Smooth muscle cell (in vitro differentiated cells): ENCODE data around the gene TRIM56. TPM values are rescaled to one million over a fixed set of nuclear protein-coding genes. Genes with fewer than 3 reads are reported as not detected.
A peak's percentile ranks its signal among the peaks of the same experiment; 100 is the strongest.
"Not testable (repeated sequence)": the region's sequence is repeated elsewhere in the genome, so short reads cannot be mapped to it uniquely, and the experiment has no call there.

Experiments
- DNase-seq: peaks from one replicate; lab custom pipeline; 2025; ENCODE audit not compliant: unreplicated experiment; lab: John Stamatoyannopoulos, UW
- H2AFZ ChIP-seq: fragments of 200-600 bp; sonication (generic); 2 replicates; pipeline ENCODE4 v1.6.0; 2016; ENCODE audit warnings: antibody characterized with exemption, low read depth, mild to moderate bottlenecking
- H3F3A ChIP-seq: fragments of 200-600 bp; sonication (generic); 2 replicates; pipeline ENCODE4 v1.6.0; 2017; ENCODE audit warnings: antibody characterized with exemption, low read depth
- H3K27ac ChIP-seq: fragments of 200-600 bp; sonication (generic); 2 replicates; pipeline ENCODE4 v1.5.1; 2016; ENCODE audit warnings: low read depth, mild to moderate bottlenecking
- H3K27me3 ChIP-seq: fragments of 200-600 bp; sonication (generic); 2 replicates; pipeline ENCODE4 v1.6.1; 2016; ENCODE audit warnings: low read depth, mild to moderate bottlenecking
- H3K36me3 ChIP-seq: fragments of 200-600 bp; sonication (generic); 2 replicates; pipeline ENCODE4 v1.5.1; 2016; ENCODE audit warnings: low read depth
- H3K4me1 ChIP-seq: fragments of 200-600 bp; sonication (generic); 2 replicates; pipeline ENCODE4 v1.5.1; 2016; ENCODE audit warnings: low read depth
- H3K4me2 ChIP-seq: fragments of 200-600 bp; sonication (generic); 2 replicates; pipeline ENCODE4 v1.6.0; 2016; ENCODE audit warnings: mild to moderate bottlenecking
- H3K4me3 ChIP-seq: fragments of 200-600 bp; sonication (generic); 2 replicates; pipeline ENCODE4 v1.5.1; 2016; ENCODE audit warnings: mild to moderate bottlenecking
- H3K79me2 ChIP-seq: fragments of 200-600 bp; sonication (generic); 2 replicates; pipeline ENCODE4 v1.6.0; 2016; ENCODE audit warnings: low read depth, mild to moderate bottlenecking
- H3K9ac ChIP-seq: fragments of 200-600 bp; sonication (generic); 2 replicates; pipeline ENCODE4 v1.6.0; 2016; ENCODE audit warnings: low read depth
- H3K9me3 ChIP-seq: fragments of 200-600 bp; sonication (generic); replicated peaks from 2 replicates; pipeline ENCODE4 v1.5.1; 2016; ENCODE audit warnings: low read depth
- H4K20me1 ChIP-seq: fragments of 200-600 bp; sonication (generic); 2 replicates; pipeline ENCODE4 v1.6.0; 2016; ENCODE audit warnings: low read depth
- WGBS: methylation state at CpG from one replicate; pipeline ENCODE4 v1.1.7; 2016; ENCODE audit warnings: low lambda C conversion rate; 5-methylcytosine and 5-hydroxymethylcytosine counted together
- polyA plus RNA-seq: library from polyadenylated mRNA; unstranded; fragments of >200 nt; fragmentation: Nextera tagmentation; extraction: Ambion mirVana; gene quantifications from 2 replicates; pipeline ENCODE4 v1.2.1, GENCODE V29; 2016
- total RNA-seq: library from RNA; depleted of rRNA; stranded (reverse); fragments of >200 nt; gene quantifications from 2 replicates; pipeline ENCODE4 v1.2.3, GENCODE V29; 2014
- TF ChIP-seq, protein P1 (sequence below): fragments of 200-600 bp; sonication (generic); IDR thresholded peaks from 2 replicates; pipeline ENCODE4 v1.5.1; 2017; ENCODE audit warnings: borderline replicate concordance, mild to moderate bottlenecking, antibody characterized with exemption; ENCODE audit not compliant: insufficient read depth, poor library complexity, severe bottlenecking

The TRIM56 gene
- total and polyA plus RNA-seq, 2 experiments from 2014 or later, result 2.5 to 11.2 TPM

DNA sequence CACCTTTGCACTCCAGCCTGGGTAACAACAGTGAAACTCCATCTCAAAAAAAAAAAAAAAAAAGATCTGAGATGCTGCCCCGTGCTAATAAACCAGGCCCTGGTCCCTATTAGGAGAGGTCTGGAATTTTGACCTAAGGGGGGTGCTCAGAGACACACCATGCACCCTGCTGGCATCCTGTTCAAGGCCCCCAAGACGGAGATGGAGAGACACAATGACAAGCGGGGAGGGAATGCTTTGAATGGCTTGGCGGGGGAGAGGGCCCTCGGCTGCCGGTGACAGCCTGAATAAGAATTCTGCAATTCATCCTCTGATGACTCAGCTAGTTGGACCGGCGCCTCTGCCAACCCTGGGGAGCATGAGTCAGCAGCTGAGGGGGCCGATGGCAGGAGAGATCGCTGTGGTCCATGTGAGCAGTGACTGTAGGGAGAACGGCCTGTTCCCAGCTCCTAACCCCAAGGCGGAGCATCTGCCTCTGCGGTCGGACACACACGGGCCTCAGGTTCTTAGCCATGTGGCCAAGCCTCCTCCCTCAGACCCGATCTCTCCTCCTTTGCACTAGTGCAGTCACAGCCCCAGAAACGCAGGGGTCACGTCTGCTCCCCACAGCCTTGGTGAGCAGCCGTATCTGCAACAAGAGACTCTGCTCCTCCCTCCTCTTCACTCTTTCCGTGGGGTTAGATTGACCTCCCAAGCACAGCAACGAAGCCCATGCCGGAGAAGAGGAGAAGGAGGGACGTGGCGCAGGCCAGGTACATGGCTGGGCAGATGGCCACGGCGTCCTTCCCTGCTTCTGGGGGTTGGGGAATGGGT, 14.9 kb downstream of the TRIM56 start:
- H4K20me1 ChIP-seq, result no peaks in the 10 kb centered on the region
- no peaks in the 10 kb centered on the region for H3K9me3 ChIP-seq
- WGBS, result 18% methylated on average over 26 of the region's 26 CpGs
- peak; percentile 83 for DNase-seq
- H3K27me3 ChIP-seq, result no peaks in the 10 kb centered on the region
- H3K9ac ChIP-seq, result peak overlapping the region; percentile 78
- TF ChIP-seq, protein P1, sequence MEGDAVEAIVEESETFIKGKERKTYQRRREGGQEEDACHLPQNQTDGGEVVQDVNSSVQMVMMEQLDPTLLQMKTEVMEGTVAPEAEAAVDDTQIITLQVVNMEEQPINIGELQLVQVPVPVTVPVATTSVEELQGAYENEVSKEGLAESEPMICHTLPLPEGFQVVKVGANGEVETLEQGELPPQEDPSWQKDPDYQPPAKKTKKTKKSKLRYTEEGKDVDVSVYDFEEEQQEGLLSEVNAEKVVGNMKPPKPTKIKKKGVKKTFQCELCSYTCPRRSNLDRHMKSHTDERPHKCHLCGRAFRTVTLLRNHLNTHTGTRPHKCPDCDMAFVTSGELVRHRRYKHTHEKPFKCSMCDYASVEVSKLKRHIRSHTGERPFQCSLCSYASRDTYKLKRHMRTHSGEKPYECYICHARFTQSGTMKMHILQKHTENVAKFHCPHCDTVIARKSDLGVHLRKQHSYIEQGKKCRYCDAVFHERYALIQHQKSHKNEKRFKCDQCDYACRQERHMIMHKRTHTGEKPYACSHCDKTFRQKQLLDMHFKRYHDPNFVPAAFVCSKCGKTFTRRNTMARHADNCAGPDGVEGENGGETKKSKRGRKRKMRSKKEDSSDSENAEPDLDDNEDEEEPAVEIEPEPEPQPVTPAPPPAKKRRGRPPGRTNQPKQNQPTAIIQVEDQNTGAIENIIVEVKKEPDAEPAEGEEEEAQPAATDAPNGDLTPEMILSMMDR, result no peak
- peaks cover 13% of the 10 kb centered on the region for H3K4me1 ChIP-seq
- peak overlapping the region; percentile 96 for H3K27ac ChIP-seq
- no peaks in the 10 kb centered on the region for H3K79me2 ChIP-seq
- H3K36me3 ChIP-seq, result no peaks in the 10 kb centered on the region
- H3K4me3 ChIP-seq, result no peak overlapping the region
- H3K4me2 ChIP-seq, result peak overlapping the region; percentile 63
- H2AFZ ChIP-seq, result no peak overlapping the region
- H3F3A ChIP-seq, result peaks cover 18% of the 10 kb centered on the region

DNA sequence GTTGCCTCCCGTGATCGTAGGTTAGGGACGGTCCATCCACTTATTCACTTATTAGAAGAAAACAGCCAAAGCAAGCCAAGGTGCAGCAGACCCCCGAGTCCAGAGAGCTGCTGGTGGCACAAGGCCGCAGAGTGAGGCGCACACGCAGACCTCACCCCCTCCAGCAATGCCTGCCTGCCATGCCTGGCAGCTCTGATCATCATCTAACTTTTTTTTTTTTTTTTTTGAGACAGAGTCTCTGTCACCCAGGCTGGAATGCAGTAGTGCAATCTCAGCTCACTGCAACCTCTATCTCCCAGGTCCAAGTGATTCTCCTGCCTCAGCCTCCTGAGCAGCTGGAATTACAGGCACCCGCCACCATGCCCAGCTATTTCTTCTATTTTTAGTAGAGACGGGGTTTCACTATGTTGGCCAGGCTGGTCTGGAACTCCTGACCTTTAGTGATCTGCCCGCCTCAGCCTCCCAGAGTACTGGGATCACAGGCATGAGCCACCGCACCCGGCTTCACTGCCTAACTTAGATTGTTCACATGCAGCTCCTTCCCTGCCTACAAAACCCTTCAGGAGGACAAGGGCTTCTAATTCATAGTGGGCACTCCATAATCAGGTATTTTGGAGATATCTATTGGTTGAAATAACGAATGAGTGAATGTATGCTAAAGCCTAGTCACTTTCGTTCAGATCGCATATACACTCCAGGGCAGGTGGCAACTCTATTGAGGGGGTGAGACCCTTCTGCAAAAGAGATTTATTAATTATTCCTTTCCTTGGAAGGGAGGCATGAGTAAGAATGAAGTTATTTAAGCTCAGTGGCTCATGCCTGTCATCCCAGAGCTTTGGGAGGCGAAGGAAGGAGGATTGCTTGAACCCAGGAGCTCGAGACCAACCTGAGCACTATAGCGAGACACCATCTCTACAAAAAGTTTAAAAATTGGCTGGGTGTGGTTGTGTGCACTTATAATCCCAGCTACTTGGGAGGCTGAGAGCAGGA, 15.9 kb downstream of the TRIM56 start:
- Histone ChIP-seq H4K20me1 (no peaks in the 10 kb centered on the region), H3K4me2 (peak overlapping the region; percentile 63), H3K9ac (peak overlapping the region; percentile 78), H3K36me3 (no peaks in the 10 kb centered on the region), H3F3A (peaks cover 18% of the 10 kb centered on the region), H3K4me3 (no peak overlapping the region), H2AFZ (no peak overlapping the region), H3K4me1 (peaks cover 13% of the 10 kb centered on the region), H3K9me3 (no peaks in the 10 kb centered on the region), H3K27ac (peak overlapping the region; percentile 96), H3K79me2 (no peaks in the 10 kb centered on the region), H3K27me3 (no peaks in the 10 kb centered on the region)
- DNase-seq, result no peak
- TF ChIP-seq, protein P1, result no peak
- WGBS, result 81% methylated on average over 18 of the region's 18 CpGs

DNA sequence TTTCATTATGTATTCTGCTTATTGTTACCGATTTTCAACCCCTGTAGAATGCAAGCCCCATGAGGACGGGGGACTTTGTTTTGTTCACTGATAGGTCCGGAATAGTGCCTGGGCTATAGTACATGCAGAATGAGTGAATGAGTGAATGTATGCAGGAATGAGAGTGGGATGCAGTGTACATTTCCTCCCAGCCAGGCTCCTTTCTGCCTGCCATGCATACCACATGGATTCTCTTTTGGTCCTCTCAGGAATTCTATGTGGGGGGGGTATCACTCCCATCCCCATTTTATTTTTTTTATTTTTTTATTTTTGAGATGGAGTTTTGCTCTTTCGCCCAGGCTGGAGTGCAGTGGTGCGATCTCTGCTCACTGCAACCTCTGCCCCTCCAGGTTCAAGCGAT, 16.7 kb downstream of the TRIM56 start:
- Histone ChIP-seq H3F3A (peaks cover 18% of the 10 kb centered on the region), H4K20me1 (no peaks in the 10 kb centered on the region), H2AFZ (no peak overlapping the region), H3K79me2 (no peaks in the 10 kb centered on the region), H3K4me1 (peaks cover 13% of the 10 kb centered on the region), H3K4me3 (no peak overlapping the region), H3K27me3 (no peaks in the 10 kb centered on the region), H3K36me3 (no peaks in the 10 kb centered on the region), H3K9me3 (no peaks in the 10 kb centered on the region), H3K27ac (no peak overlapping the region), H3K9ac (no peak overlapping the region), H3K4me2 (no peak overlapping the region)
- TF ChIP-seq, protein P1, result no peak
- no peak for DNase-seq
- WGBS, result 90% methylated on average over 6 of the region's 6 CpGs

DNA sequence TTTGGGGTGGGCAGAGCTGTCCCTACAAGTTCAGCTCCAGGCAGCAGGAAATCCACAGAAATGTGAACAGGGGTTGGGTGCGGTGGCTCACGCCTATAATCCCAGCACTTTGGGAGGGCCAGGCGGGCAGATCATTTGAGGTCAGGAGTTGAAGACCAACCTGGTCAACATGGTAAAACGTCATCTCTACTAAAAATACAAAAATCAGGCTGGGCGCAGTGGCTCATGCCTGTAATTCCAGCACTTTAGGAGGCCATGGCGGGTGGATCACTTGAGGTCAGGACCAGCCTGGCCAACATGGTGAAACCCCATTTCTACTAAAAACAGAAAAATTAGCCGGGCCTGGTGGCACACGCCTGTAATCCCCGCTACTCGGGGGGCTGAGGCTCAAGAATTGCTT, 18.4 kb downstream of the TRIM56 start:
- H4K20me1 ChIP-seq, H3K9me3 ChIP-seq, H2AFZ ChIP-seq, H3K27ac ChIP-seq, DNase-seq, H3K4me2 ChIP-seq, H3K9ac ChIP-seq, H3K79me2 ChIP-seq, H3K27me3 ChIP-seq, H3K36me3 ChIP-seq, H3K4me3 ChIP-seq: not testable (repeated sequence)
- 95% methylated on average over 10 of the region's 10 CpGs for WGBS
- peaks cover 13% of the 10 kb centered on the region for H3K4me1 ChIP-seq
- peaks cover 18% of the 10 kb centered on the region for H3F3A ChIP-seq
